HG03196 (cell line): ENCODE measurements around the gene CA5A.
"Not testable (repeated sequence)": the region's sequence is repeated elsewhere in the genome, so short reads cannot be mapped to it uniquely, and the experiment has no call there.

ENCODE experiments used
- ATAC-seq: cut with Tn5 transposase; IDR thresholded peaks from one replicate; pipeline ENCODE4 v1.9.1; 2021; ENCODE audit not compliant: unreplicated experiment

CA5A gene

DNA sequence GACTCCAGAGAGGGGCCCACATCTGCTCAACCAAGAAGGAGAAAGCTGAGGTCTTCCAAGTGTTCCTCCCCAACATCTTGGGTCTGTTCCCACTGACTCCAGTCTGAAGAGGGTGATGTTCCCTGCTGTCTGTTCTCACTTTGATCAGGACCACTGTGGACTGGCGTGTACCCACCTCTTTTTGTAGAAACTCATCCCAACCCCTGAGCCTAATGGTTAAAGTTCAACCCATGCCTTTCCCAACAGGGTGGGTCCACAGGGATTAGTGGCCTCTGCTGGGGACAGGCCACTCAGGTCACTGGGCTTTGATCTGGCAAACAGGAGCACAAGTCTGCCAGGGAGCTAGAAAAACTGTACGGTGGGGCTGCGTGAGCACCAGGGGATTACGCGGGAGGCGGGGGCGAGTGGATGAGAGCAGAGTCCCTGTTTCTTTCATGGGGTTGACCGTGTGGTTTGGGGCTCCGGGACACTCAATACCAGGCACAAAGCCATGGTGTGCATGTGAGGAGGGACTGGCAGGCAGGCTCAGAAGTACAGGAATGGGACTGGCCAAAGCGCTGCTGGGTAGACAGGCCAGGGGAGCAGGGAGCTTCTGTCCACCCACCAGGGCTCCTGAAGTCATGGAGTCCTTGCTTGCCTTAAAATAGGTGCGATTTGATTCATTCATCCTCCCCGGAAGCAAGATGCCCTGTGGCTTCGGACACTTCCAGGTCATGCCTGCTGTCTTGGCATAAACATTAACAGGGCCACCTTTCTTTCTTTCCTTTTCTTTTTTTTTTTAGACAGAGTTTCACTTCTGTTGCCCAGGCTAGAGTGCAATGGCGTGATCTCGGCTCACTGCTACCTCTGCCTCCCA, at the start of gene CA5A:
CA5A (minus strand) TSS at position 155 of the 856 bp plus-strand sequence; CDS start at position 76, 79 bp downstream.
- no peak for ATAC-seq

DNA sequence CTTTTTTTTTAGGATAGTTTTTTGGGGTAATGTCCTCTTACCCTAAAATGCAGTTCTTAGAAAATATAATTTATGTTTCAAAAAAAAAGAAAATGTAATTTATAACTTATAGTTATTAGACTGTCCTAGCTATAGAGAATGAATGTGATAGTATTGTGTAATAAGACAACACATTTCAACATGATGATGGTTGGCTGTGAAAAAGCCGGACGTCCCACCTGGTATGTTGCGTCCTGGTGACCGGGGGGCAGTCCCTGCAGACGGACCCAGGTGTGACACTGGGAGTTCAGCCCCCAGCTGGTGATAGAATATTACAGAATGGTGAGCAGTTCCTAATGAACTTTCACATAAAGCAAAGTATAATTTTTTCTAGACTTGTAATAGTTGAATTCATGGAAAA, 49.2 kb upstream of the CA5A start:
- ATAC-seq = not testable (repeated sequence)

GRCh38 chr16:87984632-87985267, 48.4 kb upstream of the CA5A start:
- no peak for ATAC-seq

DNA sequence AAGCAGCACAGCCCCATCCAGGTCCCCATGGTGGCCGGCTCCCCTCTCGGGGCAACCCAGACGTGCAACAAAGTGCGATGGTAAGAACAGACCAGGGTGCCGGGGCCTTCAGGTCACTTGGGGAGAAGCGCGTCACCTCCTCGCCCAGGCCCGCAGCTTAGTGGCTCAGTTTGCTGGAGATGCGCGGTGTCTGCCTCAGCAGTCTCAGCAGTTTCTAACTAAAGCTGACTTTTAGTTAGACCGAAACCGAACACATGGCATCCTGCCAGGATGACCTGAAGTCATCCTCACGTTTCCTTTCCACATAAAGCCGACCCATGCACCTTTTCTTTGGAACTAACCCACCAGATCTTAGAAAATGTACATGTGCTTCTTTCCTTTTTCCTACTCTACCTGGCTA, 47.9 kb upstream of the CA5A start:
- ATAC-seq = not testable (repeated sequence)

GRCh38 chr16:87983737-87984097, 47.4 kb upstream of the CA5A start:
- not testable (repeated sequence) for ATAC-seq

- ATAC-seq = not testable (repeated sequence)
These were observed 46.9 kb upstream of the CA5A start for GRCh38 chr16:87983072-87983736.

- ATAC-seq = no peak
These were observed 46.3 kb upstream of the CA5A start for GRCh38 chr16:87982581-87983041.

GRCh38 chr16:87981376-87981775, 45.0 kb upstream of the CA5A start:
- not testable (repeated sequence) for ATAC-seq

GRCh38 chr16:87979911-87980630, 43.7 kb upstream of the CA5A start:
- not testable (repeated sequence) for ATAC-seq

GRCh38 chr16:87979352-87979751, 43.0 kb upstream of the CA5A start:
- no peak for ATAC-seq

GRCh38 chr16:87978127-87978526, 41.8 kb upstream of the CA5A start:
- ATAC-seq = no peak

DNA sequence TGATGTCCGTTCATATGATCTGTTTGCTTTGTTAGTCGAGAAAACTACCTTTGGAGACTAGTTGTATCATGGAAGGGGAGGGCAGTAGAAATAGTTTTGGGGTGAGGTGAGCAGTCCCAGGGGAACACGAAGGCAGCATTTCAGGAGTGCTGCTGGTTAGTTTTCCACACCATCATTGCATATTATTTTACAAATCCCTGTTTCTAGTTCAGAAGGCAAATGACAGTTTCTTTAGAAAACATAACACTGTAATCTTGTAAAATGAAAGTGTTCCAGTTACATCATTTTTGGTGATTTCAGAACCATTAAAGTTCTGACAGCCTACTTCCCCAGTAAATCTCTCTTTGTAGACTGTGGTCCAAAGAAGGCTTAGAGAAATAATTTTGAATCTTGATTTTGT, 40.3 kb upstream of the CA5A start:
- ATAC-seq = no peak

GRCh38 chr16:87974178-87974577, 37.8 kb upstream of the CA5A start:
- no peak for ATAC-seq

- no peak for ATAC-seq
These were observed 37.4 kb upstream of the CA5A start for GRCh38 chr16:87973717-87974116.

DNA sequence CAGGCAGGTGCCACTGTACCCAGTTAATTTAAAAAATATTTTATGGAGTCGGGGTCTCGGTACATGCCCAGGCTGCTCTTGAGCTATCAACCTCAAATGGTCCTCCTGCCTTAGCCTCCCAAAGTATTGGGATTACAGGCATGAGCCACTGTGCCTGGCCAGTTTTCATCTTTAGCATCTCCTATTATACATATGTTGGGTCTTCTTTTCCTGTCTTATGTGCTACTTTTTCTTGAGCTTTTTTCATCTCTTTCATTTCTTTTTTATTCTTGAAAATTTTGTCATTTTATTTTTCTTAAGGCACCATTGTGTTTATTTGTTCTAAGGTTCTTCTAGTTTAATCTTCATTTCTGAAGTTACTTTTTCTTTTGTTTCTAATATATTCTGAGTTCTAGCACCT, 35.6 kb upstream of the CA5A start:
- no peak for ATAC-seq

DNA sequence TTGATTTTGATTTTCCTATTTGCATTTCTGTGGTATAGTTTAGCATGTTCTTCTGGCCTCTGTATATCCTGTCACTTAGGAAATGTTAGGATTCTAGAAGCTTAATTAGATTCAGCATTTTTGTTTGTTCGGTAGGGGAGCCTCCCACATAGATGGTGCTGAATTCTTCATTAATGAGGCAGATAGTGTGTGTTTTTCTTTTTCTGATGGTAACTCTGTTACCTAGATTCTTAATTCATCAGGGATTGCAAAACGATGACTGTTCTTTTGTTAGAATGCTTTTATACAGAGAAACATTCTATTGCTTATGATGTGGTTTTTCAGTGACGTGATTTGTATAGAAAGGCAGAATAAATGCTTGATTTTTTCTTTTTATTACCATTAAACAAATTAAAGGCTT, 33.9 kb upstream of the CA5A start:
- ATAC-seq = no peak

DNA sequence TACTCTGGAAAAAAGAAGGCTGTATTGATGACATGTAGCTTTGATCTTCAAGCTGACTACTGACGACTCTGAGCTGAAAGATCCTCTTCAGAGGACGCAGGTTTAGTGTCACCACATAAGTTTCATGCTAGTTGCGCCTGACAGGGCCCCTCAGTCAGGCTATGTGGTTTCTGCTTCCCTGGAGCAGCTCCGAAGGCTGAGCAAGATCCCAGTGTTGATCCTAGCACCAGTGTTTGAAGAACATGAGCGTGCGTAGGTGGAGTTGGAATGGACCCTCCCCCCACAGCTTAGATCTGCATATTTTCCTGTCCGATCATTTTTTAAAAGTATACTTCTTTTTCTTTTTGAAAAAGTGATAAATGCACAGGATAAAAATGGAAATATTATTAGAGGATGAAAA, 32.2 kb upstream of the CA5A start:
- ATAC-seq = no peak

DNA sequence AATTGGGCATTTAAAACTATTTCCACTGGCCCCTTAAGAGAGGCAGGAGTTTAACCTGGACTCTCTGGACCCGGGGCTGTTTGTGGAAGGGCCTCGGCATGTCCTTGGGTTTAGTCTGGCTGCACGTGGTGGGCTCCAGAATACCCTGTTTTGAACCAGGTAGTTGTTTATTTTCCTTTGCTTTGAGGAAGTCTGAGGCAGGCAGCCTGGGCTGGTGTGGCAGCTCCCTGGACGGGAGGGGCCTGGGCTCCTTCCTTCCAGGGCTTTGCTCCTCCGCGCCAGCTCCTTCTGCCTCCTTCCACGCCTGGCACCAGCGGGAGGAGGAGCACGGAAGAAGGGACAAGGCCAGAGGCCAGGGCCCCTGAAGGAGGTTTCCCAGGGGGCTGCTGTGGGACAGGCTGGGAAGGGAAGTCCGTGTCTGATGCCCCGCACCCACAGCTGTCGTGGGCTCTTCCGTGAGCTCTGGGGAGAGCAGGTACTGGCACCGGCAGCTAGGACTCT, 30.4 kb upstream of the CA5A start:
- ATAC-seq = no peak

GRCh38 chr16:87966064-87966645, 29.8 kb upstream of the CA5A start:
- no peak for ATAC-seq

GRCh38 chr16:87965417-87965816, 29.1 kb upstream of the CA5A start:
- no peak for ATAC-seq
